Stimulated activated CD4-positive, alpha-beta T cell treated with anti-CD3 and anti-CD28 coated beads, Interleukin-12 subunit alpha, Interleukin-12 subunit beta, amount 100 ng/mL, for 4 hours (primary cell): ENCODE measurements around the gene PIGM.

Experiments
- DNase-seq: peaks from one replicate; pipeline ENCODE4 v3.0.0-alpha.2; 2020

The PIGM gene

GRCh38 chr1:160020196-160020595 is 11.6 kb downstream of the PIGM start:
- DNase-seq, result no peak

- DNase-seq, result no peak
These were observed 12.9 kb downstream of the PIGM start for GRCh38 chr1:160018900-160019299.

- DNase-seq, result no peak
These were observed 13.4 kb downstream of the PIGM start for GRCh38 chr1:160018347-160018746.

GRCh38 chr1:160017592-160017991 is 14.2 kb downstream of the PIGM start:
- DNase-seq, result no peak

GRCh38 chr1:160011781-160012180 is 20.0 kb downstream of the PIGM start:
- no peak for DNase-seq

GRCh38 chr1:160009801-160010200 is 22.0 kb downstream of the PIGM start:
- no peak for DNase-seq

GRCh38 chr1:160009081-160009480 is 22.7 kb downstream of the PIGM start:
- DNase-seq, result no peak

- DNase-seq, result no peak
These were observed 24.1 kb downstream of the PIGM start for GRCh38 chr1:160007577-160008200.

- peak; percentile 67 for DNase-seq
These were observed 25.4 kb downstream of the PIGM start for GRCh38 chr1:160006312-160006940.

GRCh38 chr1:160005070-160005469 is 26.7 kb downstream of the PIGM start:
- no peak for DNase-seq

- DNase-seq, result no peak
These were observed 27.4 kb downstream of the PIGM start for GRCh38 chr1:160004425-160004824.

- no peak for DNase-seq
These were observed 27.8 kb downstream of the PIGM start for GRCh38 chr1:160004001-160004400.

GRCh38 chr1:160001440-160001839 is 30.4 kb downstream of the PIGM start:
- no peak for DNase-seq

GRCh38 chr1:159999204-159999603 is 32.6 kb downstream of the PIGM start:
- DNase-seq, result no peak

GRCh38 chr1:159996653-159997052 is 35.1 kb downstream of the PIGM start:
- no peak for DNase-seq

GRCh38 chr1:159994896-159995295 is 36.9 kb downstream of the PIGM start:
- DNase-seq, result no peak

- DNase-seq, result no peak
These were observed 37.9 kb downstream of the PIGM start for GRCh38 chr1:159993911-159994310.

- no peak for DNase-seq
These were observed 39.6 kb downstream of the PIGM start for GRCh38 chr1:159992161-159992560.

GRCh38 chr1:159991513-159991912 is 40.3 kb downstream of the PIGM start:
- no peak for DNase-seq

GRCh38 chr1:159990005-159990404 is 41.8 kb downstream of the PIGM start:
- DNase-seq, result no peak

- no peak for DNase-seq
These were observed 42.2 kb downstream of the PIGM start for GRCh38 chr1:159989581-159989980.

- no peak for DNase-seq
These were observed 43.8 kb downstream of the PIGM start for GRCh38 chr1:159988006-159988405.

- no peak for DNase-seq
These were observed 44.6 kb downstream of the PIGM start for GRCh38 chr1:159987186-159987585.

GRCh38 chr1:159986531-159986930 is 45.3 kb downstream of the PIGM start:
- DNase-seq, result no peak

GRCh38 chr1:159986093-159986492 is 45.7 kb downstream of the PIGM start:
- no peak for DNase-seq
